GM10847 (cell line): Measurements from ENCODE around the gene USP32.

Experiments
- POLR2A ChIP-seq: IDR thresholded peaks from 2 replicates; pipeline ENCODE4 v1.6.1; 2011; ENCODE audit not compliant: insufficient read length; ENCODE audit errors: extremely low read depth

USP32 gene

DNA sequence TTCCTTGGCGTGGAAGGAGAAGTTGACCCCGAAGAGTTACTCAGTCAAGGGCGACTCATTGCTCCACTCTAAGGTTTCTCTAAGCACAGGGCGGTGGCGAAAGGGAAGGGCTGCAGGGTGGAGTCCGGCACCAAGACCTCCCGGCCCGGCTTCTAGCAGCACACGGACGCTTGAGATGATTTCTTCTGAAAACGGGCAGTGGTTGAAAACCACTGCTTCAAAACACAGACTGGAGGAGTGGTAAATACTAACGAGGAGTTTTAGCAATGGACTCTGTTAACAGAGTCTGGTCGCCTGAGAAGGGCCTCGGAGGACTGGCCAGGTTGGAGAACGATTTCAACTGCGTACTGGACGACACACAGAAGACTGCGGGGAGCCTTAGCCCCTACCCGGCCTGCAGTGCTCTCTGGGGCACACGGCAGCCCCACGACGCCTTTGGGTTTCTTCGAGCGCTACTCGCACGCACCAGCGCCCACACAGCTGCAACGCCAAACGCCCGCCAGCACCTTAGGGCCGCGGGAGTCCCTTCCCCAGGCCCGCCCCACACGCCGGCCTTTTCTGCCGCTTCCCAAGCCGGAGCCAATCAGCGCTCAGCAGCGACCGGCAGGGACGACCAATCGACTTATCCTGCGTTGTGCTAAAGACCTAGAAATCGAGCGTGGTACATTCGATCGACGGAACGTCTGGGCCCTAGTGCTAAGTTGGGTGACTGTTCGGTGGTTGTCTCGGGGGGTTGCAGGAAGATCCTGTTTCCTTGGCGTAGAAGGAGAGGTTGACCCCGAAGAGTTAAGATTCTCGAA, 256.6 kb downstream of the USP32 start:
- peak; percentile 46 for TF ChIP-seq POLR2A

DNA sequence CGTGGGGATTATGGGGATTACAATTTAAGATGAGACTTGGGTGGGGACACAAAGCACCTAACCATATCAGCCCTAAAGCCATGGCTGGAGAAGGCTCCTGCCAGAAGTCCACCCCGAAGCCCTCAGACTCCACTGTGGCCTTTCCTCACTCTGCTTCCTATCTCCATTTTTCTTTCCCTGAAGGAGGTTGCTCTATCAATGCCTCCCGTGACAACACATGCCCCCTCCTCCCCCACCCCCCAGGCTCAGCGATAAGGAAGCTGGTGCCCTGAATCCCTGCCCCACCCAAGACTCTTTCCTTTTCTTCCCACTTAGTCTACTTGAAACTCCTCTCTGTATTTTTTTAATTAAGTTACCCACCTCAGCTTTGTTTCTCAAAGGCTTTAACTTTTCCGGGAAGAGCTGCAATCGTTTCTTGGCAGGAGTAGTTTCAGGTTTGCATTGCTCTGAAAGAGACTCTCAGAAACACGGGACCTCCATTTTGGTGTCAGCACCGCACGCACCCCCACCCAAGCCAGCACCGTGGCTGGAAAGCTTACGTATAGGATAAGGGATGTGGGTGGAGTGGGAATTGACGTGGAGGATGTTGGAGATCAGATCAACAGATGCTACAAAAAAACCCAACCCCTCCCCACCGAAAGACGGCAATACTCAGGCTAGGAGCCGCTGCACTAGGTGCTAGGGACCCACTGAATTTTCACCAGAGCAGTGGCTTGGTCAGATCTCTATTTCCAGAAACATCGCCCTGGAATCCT, 257.4 kb downstream of the USP32 start:
- TF ChIP-seq POLR2A: no peak

DNA sequence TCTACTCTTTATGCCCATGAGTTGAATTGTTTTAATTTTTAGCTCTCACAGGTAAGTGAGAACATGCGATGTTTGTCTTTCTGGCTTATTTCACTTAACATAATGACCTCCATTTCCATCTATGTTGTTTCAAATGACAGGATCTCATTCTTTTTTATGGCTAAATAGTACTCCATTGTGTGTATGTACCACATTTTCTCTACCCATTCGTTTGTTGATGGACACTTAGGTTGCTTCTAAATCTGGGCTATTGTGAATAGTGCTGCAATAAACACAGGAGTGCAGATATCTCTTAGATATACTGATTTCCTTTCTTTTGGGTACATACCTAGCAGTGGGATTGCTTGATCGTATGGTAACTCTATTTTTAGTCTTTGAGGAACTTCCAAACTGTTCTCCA, 261.5 kb downstream of the USP32 start:
- no peak for TF ChIP-seq POLR2A

- no peak for TF ChIP-seq POLR2A
Observed at GRCh38 chr17:60129164-60129563, 262.8 kb downstream of the USP32 start.
